ENCODE results near the gene FRMPD2. TPM values are rescaled to one million over a fixed set of nuclear protein-coding genes. Genes with fewer than 3 reads are reported as not detected.
"Not testable (repeated sequence)": the region's sequence is repeated elsewhere in the genome, so short reads cannot be mapped to it uniquely, and the experiment has no call there.

The FRMPD2 gene
- total and polyA plus RNA-seq, 2 of the 4 experiments (the other 2 are of a cell fraction): 0.18 TPM; not detected in 1

GRCh38 chr10:48221031-48221430, 53.5 kb downstream of the FRMPD2 start:
- H3K36me3 ChIP-seq (ENCODE audit: control insufficient read depth, insufficient read depth, low read length); H3K27me3 ChIP-seq (ENCODE audit: control insufficient read depth, insufficient read depth, low read length); H4K20me1 ChIP-seq (ENCODE audit: insufficient read depth, low read length); H2AFZ ChIP-seq (replicated peaks; ENCODE audit: low read length, poor library complexity); H3K9me3 ChIP-seq (ENCODE audit: control insufficient read depth, insufficient read depth, low read length); H4K5ac ChIP-seq (ENCODE audit: low read depth, low read length); H3K4me2 ChIP-seq (ENCODE audit: low read depth, low read length); H4K91ac ChIP-seq (ENCODE audit: insufficient read depth, low read depth, low read length); H3K4me3 ChIP-seq (ENCODE audit: insufficient read depth, low read depth, low read length); H3K14ac ChIP-seq (replicated peaks; ENCODE audit: low read depth, low read length); H4K8ac ChIP-seq (ENCODE audit: low read depth in 2 of 2, low read length in 2 of 2); H3K27ac ChIP-seq (ENCODE audit: insufficient read depth, low read length); CTCF ChIA-PET; H2BK20ac ChIP-seq (ENCODE audit: low read depth, low read length); POLR2A ChIA-PET (ENCODE audit: unreplicated experiment); intact Hi-C loops (cut with micrococcal nuclease); BruUV-seq (replicated peaks); H2BK15ac ChIP-seq (ENCODE audit: low read depth, low read length); H3K79me1 ChIP-seq (ENCODE audit: low read depth in 1 of 2, low read length in 2 of 2); H3K18ac ChIP-seq (ENCODE audit: low read depth, low read length); dilution Hi-C loops (cut with HindIII; ENCODE audit: low sequenced_read_pairs, unreplicated experiment); DNase-seq; H2BK120ac ChIP-seq (ENCODE audit: low read depth, low read length); H2BK5ac ChIP-seq (ENCODE audit: low read depth, low read length, poor library complexity, severe bottlenecking); H3K23ac ChIP-seq (ENCODE audit: low read depth, low read length); H3K4ac ChIP-seq (ENCODE audit: low read depth, low read length); ATAC-seq (ENCODE audit: low read depth); H3K9me1 ChIP-seq (ENCODE audit: insufficient read depth, low read length); H2AK5ac ChIP-seq (ENCODE audit: low read depth, low read length); H3K9ac ChIP-seq (ENCODE audit: low read depth, low read length); H3K4me1 ChIP-seq (ENCODE audit: control insufficient read depth, insufficient read depth, low read length); H3K56ac ChIP-seq (ENCODE audit: extremely low read depth, insufficient read depth, low read length); H2AK9ac ChIP-seq (replicated peaks; ENCODE audit: low read depth, low read length, poor library complexity): not testable (repeated sequence)
- WGBS, 2 experiments (ENCODE audit: extremely low coverage in 2 of 2, insufficient read length in 1 of 2): no CpG with 5 or more reads among the region's 3 CpGs
- in situ Hi-C loops (cut with MboI; ENCODE audit: low sequenced_read_pairs): loop anchor here (25.0 kb wide), 1 partner anchor 291 kb away; no protein-coding TSS in a partner anchor
